Peyer's patch (tissue), 4 donors: Measurements from ENCODE around the gene LAMA1. TPM values are rescaled to one million over a fixed set of nuclear protein-coding genes. Genes with fewer than 3 reads are reported as not detected.

ENCODE experiments used
- DNase-seq, 3 donors: peaks; one replicate each; pipeline ENCODE4 v3.0.0-alpha.2; 2017 to 2019
- H3K27ac ChIP-seq, 4 donors: fragments of 200-600 bp; sonication (generic); one replicate each; pipeline ENCODE4 v1.5.1; 2016 to 2019
- H3K27me3 ChIP-seq, 2 donors: fragments of 200-600 bp; sonication (generic); one replicate each; pipeline ENCODE4 v1.5.1; 2019
- H3K36me3 ChIP-seq, 3 donors: fragments of 200-600 bp; sonication (generic); one replicate each; pipeline ENCODE4 v1.5.1; 2016 to 2019
- H3K4me1 ChIP-seq, 4 donors: fragments of 200-600 bp; sonication (generic); one replicate each; pipeline ENCODE4 v1.5.1; 2016 to 2019
- H3K4me3 ChIP-seq, 4 donors: fragments of 200-600 bp; sonication (generic); 1 replicate in 3 of 4; 2 replicates in 1 of 4; pipeline ENCODE4 v1.5.1; 2016 to 2019; ENCODE audit warnings: mild to moderate bottlenecking in 1 of 4
- H3K9me3 ChIP-seq, 4 donors: fragments of 200-600 bp; sonication (generic); one replicate each; pipeline ENCODE4 v1.5.1; 2016 to 2019; ENCODE audit warnings: mild to moderate bottlenecking in 1 of 4
- CTCF ChIP-seq, 6 experiments: fragments of 450-650 bp in 4 of 6; fragments of 200-600 bp in 2 of 6; sonication (generic) in 1 of 6; IDR thresholded peaks; one replicate each; pipeline ENCODE4 v1.5.1; 2017 to 2019; ENCODE audit warnings: antibody characterized with exemption in 6 of 6, mild to moderate bottlenecking in 3 of 6, moderate library complexity in 1 of 6
- POLR2A ChIP-seq, 2 donors: fragments of 450-650 bp; IDR thresholded peaks; one replicate each; pipeline ENCODE4 v1.5.1; 2017; ENCODE audit warnings: antibody characterized with exemption in 2 of 2, mild to moderate bottlenecking in 2 of 2, moderate library complexity in 2 of 2
- total RNA-seq, 4 donors: library from RNA; depleted of rRNA; stranded (reverse); fragments of >200 nt; gene quantifications; one replicate each; pipeline ENCODE4 v1.1.0, GENCODE V29; 2016

LAMA1 gene
- total RNA-seq, 4 donors from 2014 or later = 1.8 to 3.5 (median 2.2) TPM; not detected in 1

DNA sequence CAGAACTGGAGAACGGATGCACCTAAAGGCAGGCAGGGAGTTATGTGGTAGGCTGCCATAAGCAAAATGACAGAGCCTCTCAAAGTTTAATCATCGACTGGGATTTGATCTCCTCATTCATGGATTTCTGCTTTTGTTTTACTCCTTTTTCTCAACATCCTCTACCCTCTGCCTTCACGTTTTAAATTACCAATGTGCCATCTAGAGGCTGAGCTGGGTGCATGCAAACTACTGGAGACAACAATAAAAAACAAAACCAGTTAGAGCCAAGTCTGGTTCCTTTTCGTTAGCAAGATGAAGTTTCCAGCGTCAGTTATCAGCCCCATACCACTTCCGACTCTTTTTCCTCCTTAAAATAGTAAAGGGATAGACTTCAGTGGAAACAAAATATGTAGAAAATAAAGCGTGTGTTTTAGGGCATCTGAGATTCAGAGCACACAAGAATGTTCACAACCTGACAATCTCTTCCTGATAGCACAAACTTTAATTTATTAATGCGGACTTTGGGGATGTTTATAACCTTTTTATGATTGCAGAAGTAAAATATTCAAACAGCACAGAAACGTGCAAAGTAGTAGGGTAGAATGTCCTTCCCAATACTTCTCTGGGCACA, 117.0 kb downstream of the LAMA1 start:
- peak in 4 of 6 experiments; percentile 18 to 77 (median 76) for TF ChIP-seq CTCF (IDR thresholded peaks at IDR 0.05)
- no peak for TF ChIP-seq POLR2A (IDR thresholded peaks at IDR 0.05)
- no peak overlapping the region for H3K4me3 ChIP-seq
- H3K27ac ChIP-seq = no peak overlapping the region
- H3K4me1 ChIP-seq = no peaks in the 10 kb centered on the region
- no peaks in the 10 kb centered on the region for H3K36me3 ChIP-seq
- H3K9me3 ChIP-seq = no peaks in the 10 kb centered on the region
- no peak for DNase-seq
- H3K27me3 ChIP-seq = no peaks in the 10 kb centered on the region

DNA sequence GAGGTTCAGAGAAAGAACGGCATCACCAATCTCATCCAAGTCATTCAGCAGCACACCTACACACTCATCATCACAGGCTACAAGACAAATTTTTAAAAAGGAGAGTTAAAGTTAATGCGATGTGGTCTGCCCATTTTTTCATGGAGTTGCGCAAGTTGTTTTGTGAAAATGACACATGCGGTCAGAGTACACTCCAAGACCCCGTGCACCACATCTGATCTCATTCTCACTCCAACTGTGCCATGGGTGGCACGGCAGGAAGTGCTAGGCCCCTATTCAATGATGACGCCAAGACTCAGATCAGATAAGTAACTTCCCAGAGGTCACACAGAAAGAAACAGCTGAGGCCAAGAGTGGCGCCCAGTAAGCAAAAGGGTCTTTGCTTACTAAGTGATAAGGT, 119.8 kb downstream of the LAMA1 start:
- Histone ChIP-seq H3K4me3 (no peak overlapping the region), H3K27me3 (no peaks in the 10 kb centered on the region), H3K36me3 (no peaks in the 10 kb centered on the region), H3K4me1 (no peaks in the 10 kb centered on the region), H3K27ac (no peak overlapping the region), H3K9me3 (no peaks in the 10 kb centered on the region)
- TF ChIP-seq POLR2A (IDR thresholded peaks at IDR 0.05) (no peak), CTCF (IDR thresholded peaks at IDR 0.05) (no peak)
- no peak for DNase-seq

- H3K9me3 ChIP-seq = no peaks in the 10 kb centered on the region
- no peak for TF ChIP-seq CTCF (IDR thresholded peaks at IDR 0.05)
- TF ChIP-seq POLR2A (IDR thresholded peaks at IDR 0.05) = no peak
- no peaks in the 10 kb centered on the region for H3K4me1 ChIP-seq
- H3K27ac ChIP-seq = no peak overlapping the region
- DNase-seq = no peak
- H3K36me3 ChIP-seq = no peaks in the 10 kb centered on the region
- H3K27me3 ChIP-seq = no peaks in the 10 kb centered on the region
- no peak overlapping the region for H3K4me3 ChIP-seq
These were observed 122.7 kb downstream of the LAMA1 start for GRCh38 chr18:6994771-6995430.

DNA sequence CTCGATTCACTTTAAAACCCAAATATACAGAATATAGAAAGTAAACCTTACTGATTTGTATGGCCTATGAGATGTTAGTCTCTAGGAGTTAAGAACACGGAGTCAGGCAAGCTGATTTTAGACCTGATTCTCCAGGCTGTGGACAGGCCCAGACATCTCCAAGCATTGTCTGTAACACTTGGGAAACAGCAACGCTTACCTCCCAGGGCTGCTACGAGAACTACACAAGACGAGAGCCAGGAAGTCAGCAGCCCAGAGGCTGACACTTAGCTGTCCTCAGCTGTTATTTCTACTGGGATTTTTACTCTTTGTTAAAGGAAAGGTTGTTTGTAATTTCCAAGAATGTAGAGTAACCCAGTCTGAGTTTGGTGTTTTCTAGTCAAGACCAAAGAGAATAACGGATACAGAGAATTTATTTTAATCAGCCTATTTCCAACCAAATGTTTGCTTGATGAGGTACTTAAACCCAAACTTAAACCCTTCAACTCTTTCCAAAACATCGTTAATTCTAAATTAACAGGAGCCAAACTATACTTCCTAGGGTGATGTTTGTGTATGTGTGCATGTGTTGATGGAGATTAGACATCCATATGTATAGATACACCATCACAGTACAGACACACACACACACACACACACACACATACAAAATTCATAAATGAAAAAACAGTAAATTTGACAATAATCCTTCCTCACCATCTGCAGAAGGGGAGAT, 123.4 kb downstream of the LAMA1 start:
- no peak for DNase-seq
- no peaks in the 10 kb centered on the region for H3K9me3 ChIP-seq
- H3K4me1 ChIP-seq = no peaks in the 10 kb centered on the region
- no peak overlapping the region for H3K4me3 ChIP-seq
- no peak overlapping the region for H3K27ac ChIP-seq
- TF ChIP-seq POLR2A (IDR thresholded peaks at IDR 0.05) (no peak), CTCF (IDR thresholded peaks at IDR 0.05) (no peak)
- no peaks in the 10 kb centered on the region for H3K36me3 ChIP-seq
- H3K27me3 ChIP-seq = no peaks in the 10 kb centered on the region

- Histone ChIP-seq H3K36me3 (no peaks in the 10 kb centered on the region), H3K4me3 (no peak overlapping the region), H3K27ac (no peak overlapping the region), H3K4me1 (no peaks in the 10 kb centered on the region), H3K27me3 (no peaks in the 10 kb centered on the region), H3K9me3 (no peaks in the 10 kb centered on the region)
- DNase-seq = no peak
- no peak for TF ChIP-seq CTCF (IDR thresholded peaks at IDR 0.05)
- TF ChIP-seq POLR2A (IDR thresholded peaks at IDR 0.05) = no peak
These were observed 124.8 kb downstream of the LAMA1 start for GRCh38 chr18:6992761-6993160.
